ENCODE measurements around the gene CDSN.
"Not testable (repeated sequence)": the region's sequence is repeated elsewhere in the genome, so short reads cannot be mapped to it uniquely, and the experiment has no call there.

Gene CDSN

GRCh38 chr6:31090973-31091364 is 29.3 kb downstream of the CDSN start:
- FAIRE-seq (no peak), DNase-seq (ENCODE audit: low spot score) (no peak)

GRCh38 chr6:31090275-31090972 is 29.8 kb downstream of the CDSN start:
- no peak for DNase-seq (ENCODE audit: low spot score)
- FAIRE-seq: no peak

GRCh38 chr6:31087494-31088089 is 32.7 kb downstream of the CDSN start:
- peak; percentile 87 for DNase-seq (ENCODE audit: low spot score)
- no peak for FAIRE-seq

GRCh38 chr6:31086788-31087440 is 33.3 kb downstream of the CDSN start:
- DNase-seq (ENCODE audit: low spot score) (no peak), FAIRE-seq (no peak)

GRCh38 chr6:31083742-31084354 is 36.4 kb downstream of the CDSN start:
- FAIRE-seq (no peak), DNase-seq (ENCODE audit: low spot score) (peak; percentile 46)

- DNase-seq (ENCODE audit: low spot score) (no peak), FAIRE-seq (no peak)
These were observed 38.4 kb downstream of the CDSN start for GRCh38 chr6:31081872-31082271.

GRCh38 chr6:31079656-31080261 is 40.5 kb downstream of the CDSN start:
- no peak for FAIRE-seq
- peak; percentile 68 for DNase-seq (ENCODE audit: low spot score)

- FAIRE-seq (no peak), DNase-seq (ENCODE audit: low spot score) (no peak)
These were observed 43.6 kb downstream of the CDSN start for GRCh38 chr6:31076611-31077010.

- FAIRE-seq: no peak
- DNase-seq (ENCODE audit: low spot score): no peak
These were observed 44.7 kb downstream of the CDSN start for GRCh38 chr6:31075528-31075927.

- FAIRE-seq (no peak), DNase-seq (ENCODE audit: low spot score) (no peak)
These were observed 45.8 kb downstream of the CDSN start for GRCh38 chr6:31074401-31074800.

GRCh38 chr6:31070711-31071197 is 49.5 kb downstream of the CDSN start:
- DNase-seq (ENCODE audit: low spot score) (peak; percentile 59), FAIRE-seq (no peak)

- peak; percentile 13 for FAIRE-seq
These were observed 51.4 kb downstream of the CDSN start for GRCh38 chr6:31068669-31069340.

GRCh38 chr6:31067891-31068668 is 52.2 kb downstream of the CDSN start:
- not testable (repeated sequence) for DNase-seq (ENCODE audit: low spot score); FAIRE-seq

More at GRCh38 chr6:31068669-31069340, 51.4 kb downstream of the CDSN start:
- peak; percentile 86 for DNase-seq (ENCODE audit: low spot score)

- not testable (repeated sequence) for DNase-seq (ENCODE audit: low spot score); FAIRE-seq
These were observed 53.2 kb downstream of the CDSN start for GRCh38 chr6:31067028-31067427.

GRCh38 chr6:31065556-31065955 is 54.7 kb downstream of the CDSN start:
- no peak for DNase-seq (ENCODE audit: low spot score)
- FAIRE-seq: no peak
